Smooth muscle cell (in vitro differentiated cells): ENCODE results near the gene RBMS1. TPM values are rescaled to one million over a fixed set of nuclear protein-coding genes. Genes with fewer than 3 reads are reported as not detected.

ENCODE experiments used
- DNase-seq: peaks from one replicate; lab custom pipeline; 2025; ENCODE audit not compliant: unreplicated experiment; lab: John Stamatoyannopoulos, UW
- H2AFZ ChIP-seq: fragments of 200-600 bp; sonication (generic); 2 replicates; pipeline ENCODE4 v1.6.0; 2016; ENCODE audit warnings: antibody characterized with exemption, low read depth, mild to moderate bottlenecking
- H3F3A ChIP-seq: fragments of 200-600 bp; sonication (generic); 2 replicates; pipeline ENCODE4 v1.6.0; 2017; ENCODE audit warnings: antibody characterized with exemption, low read depth
- H3K27ac ChIP-seq: fragments of 200-600 bp; sonication (generic); 2 replicates; pipeline ENCODE4 v1.5.1; 2016; ENCODE audit warnings: low read depth, mild to moderate bottlenecking
- H3K27me3 ChIP-seq: fragments of 200-600 bp; sonication (generic); 2 replicates; pipeline ENCODE4 v1.6.1; 2016; ENCODE audit warnings: low read depth, mild to moderate bottlenecking
- H3K36me3 ChIP-seq: fragments of 200-600 bp; sonication (generic); 2 replicates; pipeline ENCODE4 v1.5.1; 2016; ENCODE audit warnings: low read depth
- H3K4me1 ChIP-seq: fragments of 200-600 bp; sonication (generic); 2 replicates; pipeline ENCODE4 v1.5.1; 2016; ENCODE audit warnings: low read depth
- H3K4me2 ChIP-seq: fragments of 200-600 bp; sonication (generic); 2 replicates; pipeline ENCODE4 v1.6.0; 2016; ENCODE audit warnings: mild to moderate bottlenecking
- H3K4me3 ChIP-seq: fragments of 200-600 bp; sonication (generic); 2 replicates; pipeline ENCODE4 v1.5.1; 2016; ENCODE audit warnings: mild to moderate bottlenecking
- H3K79me2 ChIP-seq: fragments of 200-600 bp; sonication (generic); 2 replicates; pipeline ENCODE4 v1.6.0; 2016; ENCODE audit warnings: low read depth, mild to moderate bottlenecking
- H3K9ac ChIP-seq: fragments of 200-600 bp; sonication (generic); 2 replicates; pipeline ENCODE4 v1.6.0; 2016; ENCODE audit warnings: low read depth
- H3K9me3 ChIP-seq: fragments of 200-600 bp; sonication (generic); replicated peaks from 2 replicates; pipeline ENCODE4 v1.5.1; 2016; ENCODE audit warnings: low read depth
- H4K20me1 ChIP-seq: fragments of 200-600 bp; sonication (generic); 2 replicates; pipeline ENCODE4 v1.6.0; 2016; ENCODE audit warnings: low read depth
- CTCF ChIP-seq: fragments of 200-600 bp; sonication (generic); IDR thresholded peaks from 2 replicates; pipeline ENCODE4 v1.5.1; 2017; ENCODE audit warnings: borderline replicate concordance, mild to moderate bottlenecking, antibody characterized with exemption; ENCODE audit not compliant: insufficient read depth, poor library complexity, severe bottlenecking
- WGBS: methylation state at CpG from one replicate; pipeline ENCODE4 v1.1.7; 2016; ENCODE audit warnings: low lambda C conversion rate; 5-methylcytosine and 5-hydroxymethylcytosine counted together
- polyA plus RNA-seq: library from polyadenylated mRNA; unstranded; fragments of >200 nt; fragmentation: Nextera tagmentation; extraction: Ambion mirVana; gene quantifications from 2 replicates; pipeline ENCODE4 v1.2.1, GENCODE V29; 2016
- total RNA-seq: library from RNA; depleted of rRNA; stranded (reverse); fragments of >200 nt; gene quantifications from 2 replicates; pipeline ENCODE4 v1.2.3, GENCODE V29; 2014

The RBMS1 gene
- total and polyA plus RNA-seq, 2 experiments from 2014 or later, result 103 to 160 TPM

GRCh38 chr2:160510617-160511016, 17.0 kb upstream of the RBMS1 start:
- Histone ChIP-seq H3K4me1 (no peaks in the 10 kb centered on the region), H3K9me3 (no peaks in the 10 kb centered on the region), H3K4me3 (no peak overlapping the region), H3K9ac (no peak overlapping the region), H3K27me3 (no peaks in the 10 kb centered on the region), H3K4me2 (peak overlapping the region; percentile 19), H3K36me3 (no peaks in the 10 kb centered on the region), H3F3A (peaks cover 18% of the 10 kb centered on the region), H2AFZ (no peak overlapping the region), H3K27ac (no peak overlapping the region), H3K79me2 (no peaks in the 10 kb centered on the region), H4K20me1 (no peaks in the 10 kb centered on the region)
- WGBS, result 0% methylated on average over 2 of the region's 2 CpGs
- DNase-seq, result no peak
- no peak for TF ChIP-seq CTCF

- TF ChIP-seq CTCF, result no peak
- no peak for DNase-seq
- Histone ChIP-seq H3K27ac (no peak overlapping the region), H3K79me2 (no peaks in the 10 kb centered on the region), H3K27me3 (no peaks in the 10 kb centered on the region), H3K9ac (no peak overlapping the region), H3F3A (peaks cover 18% of the 10 kb centered on the region), H3K4me2 (no peak overlapping the region), H4K20me1 (no peaks in the 10 kb centered on the region), H3K9me3 (no peaks in the 10 kb centered on the region), H3K4me1 (no peaks in the 10 kb centered on the region), H3K36me3 (no peaks in the 10 kb centered on the region), H2AFZ (no peak overlapping the region), H3K4me3 (no peak overlapping the region)
- 94% methylated on average over 2 of the region's 2 CpGs for whole genome bisulfite sequencing
Measured at GRCh38 chr2:160509016-160509415, 15.4 kb upstream of the RBMS1 start.

- Histone ChIP-seq H4K20me1 (no peaks in the 10 kb centered on the region), H3K9ac (no peak overlapping the region), H3K4me2 (no peak overlapping the region), H3K4me3 (no peak overlapping the region), H3F3A (peaks cover 18% of the 10 kb centered on the region), H3K27ac (no peak overlapping the region), H3K79me2 (no peaks in the 10 kb centered on the region), H3K36me3 (no peaks in the 10 kb centered on the region), H3K4me1 (no peaks in the 10 kb centered on the region), H3K27me3 (no peaks in the 10 kb centered on the region), H2AFZ (peak overlapping the region; percentile 26), H3K9me3 (no peaks in the 10 kb centered on the region)
- no peak for DNase-seq
- no peak for TF ChIP-seq CTCF
- WGBS, result 53% methylated on average over 2 of the region's 2 CpGs
Measured at GRCh38 chr2:160507464-160507863, 13.9 kb upstream of the RBMS1 start.

GRCh38 chr2:160507046-160507407, 13.4 kb upstream of the RBMS1 start:
- Histone ChIP-seq H2AFZ (peak overlapping the region; percentile 26), H4K20me1 (no peaks in the 10 kb centered on the region), H3K79me2 (no peaks in the 10 kb centered on the region), H3F3A (peaks cover 18% of the 10 kb centered on the region), H3K36me3 (no peaks in the 10 kb centered on the region), H3K9ac (no peak overlapping the region), H3K9me3 (no peaks in the 10 kb centered on the region), H3K4me2 (no peak overlapping the region), H3K27ac (no peak overlapping the region), H3K4me1 (no peaks in the 10 kb centered on the region), H3K4me3 (no peak overlapping the region), H3K27me3 (no peaks in the 10 kb centered on the region)
- 54% methylated on average over 3 of the region's 3 CpGs for WGBS
- TF ChIP-seq CTCF, result no peak
- DNase-seq, result no peak
